ENCODE results near the gene PKDCC. TPM values are rescaled to one million over a fixed set of nuclear protein-coding genes. Genes with fewer than 3 reads are reported as not detected.

The PKDCC gene
- total and polyA plus RNA-seq, 2 experiments from 2014 or later = 1.2 to 9.9 TPM

DNA sequence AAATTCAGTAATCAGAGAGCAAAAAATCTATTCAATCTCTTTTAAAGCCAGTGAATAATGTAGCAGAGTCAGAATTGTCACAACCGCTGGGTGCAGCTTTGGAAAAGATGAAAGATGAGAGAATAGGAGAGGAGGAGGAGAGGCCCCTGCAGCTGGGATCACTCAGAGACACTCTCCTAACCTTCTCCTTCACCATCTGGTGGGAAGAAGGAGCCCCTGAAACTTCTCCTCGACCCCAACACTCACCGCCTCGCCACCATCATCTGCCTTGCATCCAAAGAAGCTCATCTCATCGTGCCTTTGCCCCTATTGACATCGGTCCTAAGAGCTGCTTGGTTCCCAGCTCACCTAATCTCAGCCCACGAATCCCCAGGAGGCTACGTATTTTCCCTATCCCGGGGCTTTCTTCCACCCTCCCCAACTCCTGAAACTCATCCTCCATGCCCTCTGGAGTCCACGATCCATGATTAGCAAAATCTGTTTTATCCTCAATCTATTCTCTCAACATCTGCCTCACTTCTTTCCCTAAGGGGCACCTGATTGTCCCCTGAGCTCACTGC lies 58.5 kb downstream of the PKDCC start:
- no peak overlapping the region for H3K9ac ChIP-seq
- H3K9me3 ChIP-seq (ENCODE audit: low read depth) = no peaks in the 10 kb centered on the region
- H3K4me1 ChIP-seq (ENCODE audit: insufficient read depth) = peaks cover 13% of the 10 kb centered on the region
- no peaks in the 10 kb centered on the region for H3K79me2 ChIP-seq (ENCODE audit: insufficient read depth)
- H3F3A ChIP-seq (ENCODE audit: insufficient read depth) = peaks cover 10% of the 10 kb centered on the region
- no peaks in the 10 kb centered on the region for H3K27me3 ChIP-seq (replicated peaks; ENCODE audit: insufficient read depth)
- no peaks in the 10 kb centered on the region for H4K20me1 ChIP-seq (ENCODE audit: insufficient read depth)
- no peaks in the 10 kb centered on the region for H3K36me3 ChIP-seq (ENCODE audit: low read depth)
- TF ChIP-seq EZH2phosphoT487 (IDR thresholded peaks at IDR 0.05; ENCODE audit: insufficient read depth, low read depth) (no peak), EZH2 (IDR thresholded peaks at IDR 0.05; ENCODE audit: insufficient read depth, poor library complexity, severe bottlenecking) (no peak)
- no peak overlapping the region for H3K27ac ChIP-seq
- in situ Hi-C loops (cut with MboI) = no loop called here
- peak overlapping the region; percentile 51; the same call in 1 of the 2 replicates for H2AFZ ChIP-seq
- H3K4me2 ChIP-seq (ENCODE audit: unreplicated experiment) = no peak overlapping the region
- H3K9me2 ChIP-seq (ENCODE audit: insufficient read depth) = no peaks in the 10 kb centered on the region
- H3K4me3 ChIP-seq = no peak overlapping the region
- DNase-seq = no peak
- 89 to 90% methylated on average over 10 of the region's 10 CpGs for WGBS, 2 experiments (ENCODE audit: low coverage in 1 of 2, low lambda C conversion rate in 2 of 2, missing lambda C conversion rate in 2 of 2)

DNA sequence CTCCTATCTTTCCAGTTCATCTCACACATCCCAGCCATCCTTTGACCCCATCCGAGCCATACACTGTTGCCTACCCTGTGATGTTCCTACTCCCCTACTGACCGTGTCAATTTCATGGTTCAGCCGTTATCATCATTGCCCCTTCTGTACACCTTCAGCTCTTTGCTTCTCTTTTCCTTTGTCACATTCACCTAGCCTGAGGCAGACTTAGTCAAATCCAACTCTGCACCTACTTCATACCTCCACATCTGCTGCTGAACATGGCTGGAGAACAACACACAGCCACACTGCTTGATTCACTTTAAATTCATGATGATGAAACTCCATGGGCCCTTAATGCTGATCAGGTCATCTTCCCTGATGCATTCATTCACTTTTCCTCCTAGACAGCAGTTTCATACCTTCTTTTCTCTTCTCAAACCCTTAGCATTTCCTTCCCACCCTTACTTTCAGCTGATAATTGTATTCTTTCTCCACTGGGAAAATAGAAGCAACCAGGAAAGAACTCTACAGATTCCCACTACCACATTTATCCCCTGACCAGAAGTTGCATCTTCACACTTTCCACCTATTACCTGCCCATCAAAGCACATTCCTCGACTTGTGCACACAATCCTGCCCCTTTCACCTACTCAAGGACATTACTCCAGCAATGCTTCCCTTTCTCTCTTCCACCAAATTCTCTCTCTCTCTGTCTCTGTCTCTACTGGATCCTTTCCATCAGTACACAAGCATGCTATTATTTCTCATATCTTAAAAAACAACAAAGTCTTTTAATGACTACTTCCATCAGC lies 59.6 kb downstream of the PKDCC start:
- H3K4me3 ChIP-seq = no peak overlapping the region
- H3K79me2 ChIP-seq (ENCODE audit: insufficient read depth) = no peaks in the 10 kb centered on the region
- no peak overlapping the region for H3K27ac ChIP-seq
- no peaks in the 10 kb centered on the region for H3K27me3 ChIP-seq (replicated peaks; ENCODE audit: insufficient read depth)
- H3F3A ChIP-seq (ENCODE audit: insufficient read depth) = peaks cover 10% of the 10 kb centered on the region
- H2AFZ ChIP-seq = no peak overlapping the region
- 78 to 82% methylated on average over 4 of the region's 4 CpGs for WGBS, 2 experiments (ENCODE audit: low coverage in 1 of 2, low lambda C conversion rate in 2 of 2, missing lambda C conversion rate in 2 of 2)
- H3K4me2 ChIP-seq (ENCODE audit: unreplicated experiment) = no peak overlapping the region
- no peak overlapping the region for H3K9ac ChIP-seq
- H3K4me1 ChIP-seq (ENCODE audit: insufficient read depth) = peaks cover 5% of the 10 kb centered on the region; the same call in 1 of the 2 replicates
- no peak for DNase-seq
- in situ Hi-C loops (cut with MboI) = no loop called here
- TF ChIP-seq EZH2phosphoT487 (IDR thresholded peaks at IDR 0.05; ENCODE audit: insufficient read depth, low read depth) = no peak
- no peaks in the 10 kb centered on the region for H3K9me3 ChIP-seq (ENCODE audit: low read depth)
- no peaks in the 10 kb centered on the region for H3K9me2 ChIP-seq (ENCODE audit: insufficient read depth)
- no peaks in the 10 kb centered on the region for H4K20me1 ChIP-seq (ENCODE audit: insufficient read depth)
- no peaks in the 10 kb centered on the region for H3K36me3 ChIP-seq (ENCODE audit: low read depth)

Other genes with a start within 250 kb of the PKDCC start
- gene EML4, start 121.3 kb downstream of the PKDCC start, total RNA-seq (2014; rRNA removed; shearing (Covaris generic)) = 19.3 and 21.8 TPM in 2 replicates
- 21.0 and 21.7 TPM in 2 replicates for gene EML4, start 121.3 kb downstream of the PKDCC start, polyA plus RNA-seq (2016; fragmentation: Nextera tagmentation; extraction: Ambion mirVana)